HG03354 (cell line): ENCODE measurements around the gene FNDC8.
"Not testable (repeated sequence)": the region's sequence is repeated elsewhere in the genome, so short reads cannot be mapped to it uniquely, and the experiment has no call there.

ENCODE experiments used
- ATAC-seq: cut with Tn5 transposase; IDR thresholded peaks from one replicate; pipeline ENCODE4 v1.9.1; 2021; ENCODE audit warnings: mild to moderate bottlenecking; ENCODE audit not compliant: unreplicated experiment, poor library complexity, severe bottlenecking

The FNDC8 gene

DNA sequence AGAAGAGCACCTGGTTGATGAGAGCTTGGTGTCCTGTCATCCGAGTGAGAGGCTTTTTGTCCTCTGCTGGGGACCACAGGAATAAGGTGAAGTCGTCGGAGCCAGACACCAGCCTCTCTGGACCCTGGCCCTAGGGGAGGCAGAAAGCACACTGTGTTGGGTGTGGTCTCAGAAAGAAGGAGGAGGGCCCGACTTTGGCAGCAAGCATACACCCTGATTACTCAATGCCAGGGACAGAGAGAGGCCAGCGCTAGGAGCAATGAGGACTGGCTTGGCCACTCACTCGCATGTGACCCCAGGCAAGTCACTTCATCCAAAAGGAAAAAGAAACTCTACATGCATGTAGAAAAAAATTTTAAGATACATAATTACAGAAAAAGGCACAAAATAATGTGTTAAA is 13.9 kb downstream of the FNDC8 start:
- ATAC-seq, result no peak

DNA sequence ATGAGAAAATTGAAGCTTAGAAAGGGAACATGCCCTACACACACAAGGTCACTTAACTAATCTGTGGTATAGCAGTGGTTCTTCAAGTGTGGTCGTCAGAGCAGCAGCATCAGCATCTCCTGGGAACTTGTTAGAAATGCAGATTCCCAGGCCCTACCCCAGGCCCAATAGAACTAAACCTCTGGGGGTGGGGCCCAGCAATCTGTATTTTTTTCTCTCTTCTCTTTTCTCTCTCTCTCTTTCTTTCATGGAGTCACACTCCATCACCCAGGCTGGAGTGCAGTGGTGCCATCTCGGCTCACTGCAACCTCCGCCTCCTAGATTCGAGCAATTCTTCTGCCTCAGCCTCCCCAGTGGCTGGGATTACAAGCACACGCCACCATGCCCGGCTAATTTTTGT is 16.8 kb downstream of the FNDC8 start:
- no peak for ATAC-seq

DNA sequence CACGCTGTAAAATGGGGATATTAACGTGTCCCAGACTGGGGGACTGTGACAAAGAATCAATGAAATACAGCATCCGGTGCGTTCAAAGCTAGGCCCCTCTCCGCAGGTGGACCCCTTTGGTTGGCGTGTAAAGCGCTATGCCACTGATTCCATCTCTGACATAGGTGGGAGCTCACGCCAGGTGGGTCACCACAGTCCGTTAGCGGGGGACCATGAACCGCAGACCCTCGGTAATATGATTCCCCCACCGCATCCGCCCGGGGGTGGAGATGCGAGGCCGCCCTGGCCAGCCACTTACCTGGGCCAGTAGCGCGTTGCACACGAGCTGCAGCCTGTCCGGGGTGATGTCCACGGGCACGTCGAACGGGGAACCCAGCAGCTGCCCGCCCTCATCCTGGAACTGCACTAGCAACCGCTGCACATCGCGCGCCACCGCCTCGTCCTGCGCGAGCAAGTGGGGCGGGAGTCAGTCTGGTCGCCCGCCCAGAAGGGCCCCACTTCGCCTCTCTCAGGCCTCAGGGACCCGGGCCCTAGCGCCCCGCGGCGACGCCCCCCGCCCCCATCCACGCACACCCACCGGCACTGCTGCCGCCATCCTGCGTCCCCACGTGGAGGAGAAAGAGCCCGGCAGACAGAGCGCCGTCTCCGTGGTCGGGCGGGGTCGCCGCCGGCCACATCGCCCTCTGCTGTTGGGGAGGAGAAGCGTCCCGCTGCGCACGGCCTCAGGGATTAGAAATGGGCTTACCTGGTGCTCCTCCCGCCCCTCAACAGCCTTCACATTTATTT is 20.5 kb downstream of the FNDC8 start, which contains the start of gene NLE1:
Gene NLE1, minus strand, starts transcription at position 623 of the 786 bp plus-strand sequence. Its CDS starts 28 bp downstream, at position 595.
- peak; percentile 89 for ATAC-seq

DNA sequence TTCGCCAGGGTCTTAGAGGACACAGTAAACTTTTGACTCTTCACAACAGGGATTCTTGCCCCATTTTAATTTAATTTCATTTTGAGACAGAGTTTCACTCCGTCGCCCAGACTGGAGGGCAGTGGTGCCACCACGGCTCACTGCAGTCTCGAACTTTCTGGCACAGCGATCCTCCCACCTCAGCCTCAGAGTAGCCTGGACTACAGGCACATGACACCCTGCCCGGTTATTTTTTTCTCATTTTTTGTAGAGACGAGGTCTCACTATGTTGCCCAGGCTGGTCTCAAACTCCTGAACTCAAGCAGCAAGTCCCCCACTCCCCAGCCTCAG is 21.0 kb downstream of the FNDC8 start:
- ATAC-seq, result no peak

GRCh38 chr17:35144840-35145239 is 23.4 kb downstream of the FNDC8 start:
- ATAC-seq, result no peak

DNA sequence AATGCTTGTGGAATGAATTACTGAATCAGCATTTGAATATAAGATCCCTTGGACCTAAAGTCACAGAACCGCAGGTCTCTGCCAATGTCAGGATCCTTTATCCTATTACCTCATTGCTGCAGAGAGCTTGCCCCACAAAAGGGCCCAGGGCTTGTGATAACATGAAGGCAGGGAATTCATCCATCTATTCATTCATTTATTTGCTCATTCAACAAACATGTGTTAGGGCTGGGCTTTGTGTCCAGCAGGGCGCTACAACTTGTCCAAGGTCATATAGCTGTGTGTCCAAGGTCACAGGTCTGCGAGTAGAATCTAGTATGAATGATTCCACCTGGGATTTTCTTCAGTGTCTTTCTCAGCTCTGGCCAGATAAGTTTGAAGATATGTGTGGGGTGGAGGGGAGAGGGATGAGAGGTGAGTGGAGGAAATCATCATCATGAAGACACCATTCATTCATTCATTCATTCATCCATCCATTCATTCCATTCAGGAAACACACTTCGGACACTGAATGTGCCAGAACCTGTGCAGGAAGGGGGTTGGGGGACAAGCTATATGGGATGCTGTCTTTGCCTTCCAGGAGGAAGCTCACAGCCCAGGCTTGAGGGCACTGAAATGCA is 24.9 kb downstream of the FNDC8 start:
- ATAC-seq, result no peak

- no peak for ATAC-seq
These were observed 26.0 kb downstream of the FNDC8 start, which contains the start of gene UNC45B for GRCh38 chr17:35147375-35147905. Gene UNC45B (plus strand): TSS chr17:35147817. CDS start chr17:35148264, 447 bp downstream.

DNA sequence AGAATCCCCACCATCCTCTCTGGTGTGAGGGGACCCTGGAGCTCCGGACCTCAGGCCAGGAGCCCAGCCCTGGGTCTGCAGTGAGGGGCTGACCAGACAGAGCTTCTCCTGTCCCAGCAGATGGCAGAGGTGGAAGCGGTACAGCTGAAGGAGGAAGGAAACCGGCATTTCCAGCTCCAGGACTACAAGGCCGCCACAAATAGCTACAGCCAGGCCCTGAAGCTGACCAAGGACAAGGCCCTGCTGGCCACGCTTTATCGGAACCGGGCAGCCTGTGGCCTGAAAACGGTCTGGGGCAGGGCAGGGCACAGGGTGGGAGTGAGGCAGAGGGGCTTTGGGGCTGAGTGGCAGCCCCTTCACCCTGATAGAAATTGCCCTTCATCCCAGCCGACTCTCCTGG is 26.7 kb downstream of the FNDC8 start:
- ATAC-seq, result no peak

GRCh38 chr17:35149941-35150340 is 28.5 kb downstream of the FNDC8 start:
- ATAC-seq, result no peak

GRCh38 chr17:35151080-35151479 is 29.7 kb downstream of the FNDC8 start:
- not testable (repeated sequence) for ATAC-seq

GRCh38 chr17:35152421-35153140 is 31.2 kb downstream of the FNDC8 start:
- no peak for ATAC-seq

GRCh38 chr17:35154196-35155165 is 33.1 kb downstream of the FNDC8 start:
- no peak for ATAC-seq

DNA sequence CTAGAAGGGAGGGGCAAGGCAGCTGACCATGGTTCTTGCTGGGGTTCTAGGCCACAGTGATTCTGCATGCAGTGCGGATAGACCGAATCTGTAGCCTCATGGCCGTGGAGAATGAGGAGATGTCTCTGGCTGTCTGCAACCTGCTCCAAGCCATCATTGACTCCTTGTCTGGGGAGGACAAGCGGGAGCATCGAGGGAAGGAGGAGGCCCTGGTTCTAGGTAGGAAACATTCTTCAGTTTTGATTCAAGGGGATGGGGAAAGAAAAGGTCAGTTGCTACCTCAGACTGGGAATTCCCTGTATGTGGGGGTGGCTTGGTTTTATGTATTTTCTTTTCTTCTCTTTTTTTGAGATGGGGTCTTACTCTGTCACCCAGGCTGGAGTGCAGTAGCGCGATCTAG is 33.8 kb downstream of the FNDC8 start:
- no peak for ATAC-seq

GRCh38 chr17:35159940-35160339 is 38.5 kb downstream of the FNDC8 start:
- no peak for ATAC-seq

DNA sequence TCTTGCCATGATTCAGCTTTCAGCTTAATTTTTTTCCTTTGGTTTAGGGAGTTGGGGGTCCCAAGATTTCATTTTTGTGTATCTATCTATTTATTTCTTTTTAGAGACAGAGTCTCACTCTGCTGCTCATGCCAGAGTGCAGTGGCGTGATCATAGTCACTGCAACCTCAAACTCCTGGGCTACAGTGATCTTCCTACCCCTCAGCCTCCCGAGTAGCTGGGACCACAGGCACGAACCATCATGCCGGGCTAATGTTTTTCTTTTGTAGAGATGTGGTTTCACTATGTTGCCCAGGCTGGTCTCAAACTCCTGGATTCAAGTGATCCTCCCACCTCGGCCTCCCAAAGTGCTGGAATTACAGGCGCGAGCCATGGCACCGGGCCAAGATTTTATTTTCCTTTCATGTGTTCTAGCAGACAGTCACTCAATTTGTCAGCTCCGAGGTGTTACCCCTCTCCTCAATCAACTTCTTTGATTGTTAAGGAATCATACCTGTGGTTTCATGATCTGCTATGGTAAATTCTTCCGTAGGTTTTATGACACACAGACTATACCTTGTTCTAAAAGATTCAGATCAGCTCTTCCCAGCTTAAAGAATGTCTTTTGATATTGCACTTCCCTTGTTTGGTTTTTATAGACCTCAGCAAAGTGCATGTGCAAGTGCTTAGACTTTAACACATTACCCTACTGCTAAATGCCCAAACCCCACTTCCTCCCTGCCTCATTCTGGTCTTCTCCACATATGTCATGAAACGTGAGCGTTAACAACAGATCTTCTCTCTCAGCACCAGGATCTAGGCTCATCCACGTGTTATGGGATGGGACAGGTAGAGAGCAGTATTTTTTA is 39.2 kb downstream of the FNDC8 start:
- ATAC-seq, result no peak

- ATAC-seq, result no peak
These were observed 39.9 kb downstream of the FNDC8 start for GRCh38 chr17:35161281-35161761.

DNA sequence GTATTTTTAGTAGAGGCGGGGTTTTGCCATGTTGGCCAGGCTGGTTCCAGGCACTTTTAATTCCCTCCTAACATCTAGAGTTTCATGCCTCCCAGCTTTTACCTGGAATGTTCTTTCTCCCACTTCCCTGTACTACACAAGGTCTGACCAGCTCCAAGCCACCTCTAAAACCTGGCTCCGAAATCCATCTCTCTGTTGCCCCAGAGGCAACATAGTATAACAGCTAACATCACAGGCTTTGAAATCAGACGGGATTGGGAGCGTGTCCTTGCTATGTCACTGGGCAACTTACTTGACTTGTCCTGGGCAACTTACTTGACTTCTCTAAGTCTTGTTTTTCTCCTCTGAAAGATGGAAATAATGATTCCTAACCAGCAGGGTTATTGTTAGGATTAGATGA is 41.3 kb downstream of the FNDC8 start:
- no peak for ATAC-seq

DNA sequence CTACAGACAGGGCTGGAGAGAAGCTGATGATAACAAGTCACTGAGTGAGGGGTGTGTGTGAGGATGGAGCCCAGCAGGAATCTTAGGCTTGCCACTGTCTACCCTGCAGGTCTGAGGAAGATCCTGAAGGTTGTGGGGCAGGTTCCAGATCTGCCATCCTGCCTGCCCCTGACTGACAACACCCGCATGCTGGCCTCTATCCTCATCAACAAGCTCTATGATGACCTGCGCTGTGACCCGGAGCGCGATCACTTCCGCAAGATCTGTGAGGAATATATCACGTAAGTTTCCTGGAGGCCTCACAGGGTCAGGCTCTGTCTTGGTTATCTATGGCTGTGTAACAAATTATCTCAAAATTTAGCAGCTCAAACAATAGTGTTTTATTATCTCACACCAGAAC is 42.5 kb downstream of the FNDC8 start:
- ATAC-seq, result no peak
